HL-60 (cell line): Measurements from ENCODE around the gene TNS2.
"Not testable (repeated sequence)": the region's sequence is repeated elsewhere in the genome, so short reads cannot be mapped to it uniquely, and the experiment has no call there.

Experiments used
- GABPA ChIP-seq: IDR thresholded peaks from 2 replicates; pipeline ENCODE4 v1.6.1; 2012; ENCODE audit warnings: low read depth
- POLR2AphosphoS5 ChIP-seq: IDR thresholded peaks from 2 replicates; pipeline ENCODE4 v1.6.1; 2012; ENCODE audit warnings: low read depth
- TF ChIP-seq, protein P1 (sequence below): IDR thresholded peaks from one replicate; pipeline ENCODE4 v1.5.1; 2011; ENCODE audit warnings: low read length, control low read depth, inconsistent platforms; ENCODE audit not compliant: insufficient read depth
- TF ChIP-seq, protein P2 (sequence below): IDR thresholded peaks from 2 replicates; pipeline ENCODE4 v1.6.1; 2012; ENCODE audit warnings: low read depth; ENCODE audit not compliant: insufficient replicate concordance

DNA sequence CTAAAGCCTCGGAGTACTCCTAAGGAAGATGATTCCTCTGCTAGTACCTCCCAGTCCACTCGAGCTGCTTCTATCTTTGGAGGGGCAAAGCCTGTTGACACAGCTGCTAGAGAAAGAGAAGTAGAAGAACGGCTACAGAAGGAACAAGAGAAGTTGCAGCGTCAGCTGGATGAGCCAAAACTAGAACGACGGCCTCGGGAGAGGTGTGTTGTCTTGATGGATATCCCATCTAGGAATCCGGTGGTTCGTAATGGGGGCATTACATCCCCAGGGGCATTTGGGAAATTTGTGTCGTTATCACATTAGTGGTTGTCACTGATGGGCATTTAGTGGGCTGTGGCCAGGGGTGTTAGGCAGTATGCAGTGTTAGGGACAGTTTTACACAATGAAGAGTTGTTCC, 16.0 kb upstream of the TNS2 start:
- TF ChIP-seq, protein P1, sequence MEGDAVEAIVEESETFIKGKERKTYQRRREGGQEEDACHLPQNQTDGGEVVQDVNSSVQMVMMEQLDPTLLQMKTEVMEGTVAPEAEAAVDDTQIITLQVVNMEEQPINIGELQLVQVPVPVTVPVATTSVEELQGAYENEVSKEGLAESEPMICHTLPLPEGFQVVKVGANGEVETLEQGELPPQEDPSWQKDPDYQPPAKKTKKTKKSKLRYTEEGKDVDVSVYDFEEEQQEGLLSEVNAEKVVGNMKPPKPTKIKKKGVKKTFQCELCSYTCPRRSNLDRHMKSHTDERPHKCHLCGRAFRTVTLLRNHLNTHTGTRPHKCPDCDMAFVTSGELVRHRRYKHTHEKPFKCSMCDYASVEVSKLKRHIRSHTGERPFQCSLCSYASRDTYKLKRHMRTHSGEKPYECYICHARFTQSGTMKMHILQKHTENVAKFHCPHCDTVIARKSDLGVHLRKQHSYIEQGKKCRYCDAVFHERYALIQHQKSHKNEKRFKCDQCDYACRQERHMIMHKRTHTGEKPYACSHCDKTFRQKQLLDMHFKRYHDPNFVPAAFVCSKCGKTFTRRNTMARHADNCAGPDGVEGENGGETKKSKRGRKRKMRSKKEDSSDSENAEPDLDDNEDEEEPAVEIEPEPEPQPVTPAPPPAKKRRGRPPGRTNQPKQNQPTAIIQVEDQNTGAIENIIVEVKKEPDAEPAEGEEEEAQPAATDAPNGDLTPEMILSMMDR, result not testable (repeated sequence)
- not testable (repeated sequence) for TF ChIP-seq POLR2AphosphoS5, GABPA
- TF ChIP-seq, protein P2, sequence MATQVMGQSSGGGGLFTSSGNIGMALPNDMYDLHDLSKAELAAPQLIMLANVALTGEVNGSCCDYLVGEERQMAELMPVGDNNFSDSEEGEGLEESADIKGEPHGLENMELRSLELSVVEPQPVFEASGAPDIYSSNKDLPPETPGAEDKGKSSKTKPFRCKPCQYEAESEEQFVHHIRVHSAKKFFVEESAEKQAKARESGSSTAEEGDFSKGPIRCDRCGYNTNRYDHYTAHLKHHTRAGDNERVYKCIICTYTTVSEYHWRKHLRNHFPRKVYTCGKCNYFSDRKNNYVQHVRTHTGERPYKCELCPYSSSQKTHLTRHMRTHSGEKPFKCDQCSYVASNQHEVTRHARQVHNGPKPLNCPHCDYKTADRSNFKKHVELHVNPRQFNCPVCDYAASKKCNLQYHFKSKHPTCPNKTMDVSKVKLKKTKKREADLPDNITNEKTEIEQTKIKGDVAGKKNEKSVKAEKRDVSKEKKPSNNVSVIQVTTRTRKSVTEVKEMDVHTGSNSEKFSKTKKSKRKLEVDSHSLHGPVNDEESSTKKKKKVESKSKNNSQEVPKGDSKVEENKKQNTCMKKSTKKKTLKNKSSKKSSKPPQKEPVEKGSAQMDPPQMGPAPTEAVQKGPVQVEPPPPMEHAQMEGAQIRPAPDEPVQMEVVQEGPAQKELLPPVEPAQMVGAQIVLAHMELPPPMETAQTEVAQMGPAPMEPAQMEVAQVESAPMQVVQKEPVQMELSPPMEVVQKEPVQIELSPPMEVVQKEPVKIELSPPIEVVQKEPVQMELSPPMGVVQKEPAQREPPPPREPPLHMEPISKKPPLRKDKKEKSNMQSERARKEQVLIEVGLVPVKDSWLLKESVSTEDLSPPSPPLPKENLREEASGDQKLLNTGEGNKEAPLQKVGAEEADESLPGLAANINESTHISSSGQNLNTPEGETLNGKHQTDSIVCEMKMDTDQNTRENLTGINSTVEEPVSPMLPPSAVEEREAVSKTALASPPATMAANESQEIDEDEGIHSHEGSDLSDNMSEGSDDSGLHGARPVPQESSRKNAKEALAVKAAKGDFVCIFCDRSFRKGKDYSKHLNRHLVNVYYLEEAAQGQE, result not testable (repeated sequence)
